CD4-positive, CD25-positive, alpha-beta regulatory T cell (primary cell): ENCODE measurements around the gene TMEM185B. TPM values are rescaled to one million over a fixed set of nuclear protein-coding genes. Genes with fewer than 3 reads are reported as not detected.
"Not testable (repeated sequence)": the region's sequence is repeated elsewhere in the genome, so short reads cannot be mapped to it uniquely, and the experiment has no call there.

Source experiments
- ATAC-seq, 2 donors: fragments of 150-1000 bp; cut with Tn5 transposase; one replicate each; pipeline ENCODE4 v1.10.0; 2021; ENCODE audit warnings: low read depth in 2 of 2, moderate number of reproducible peaks in 2 of 2, moderate library complexity in 1 of 2
- DNase-seq, 3 donors: peaks; one replicate each; pipeline versions ENCODE4 v3.0.0 to v3.0.0-alpha.2; 2012 to 2022; ENCODE audit warnings: mixed read lengths in 1 of 3
- H3K27ac ChIP-seq: one replicate; pipeline ENCODE4 v1.7.0; 2013; ENCODE audit warnings: mild to moderate bottlenecking, low read length; ENCODE audit not compliant: insufficient read depth, poor library complexity, severe bottlenecking
- H3K27me3 ChIP-seq: one replicate; pipeline ENCODE4 v1.7.0; 2013; ENCODE audit warnings: low read length; ENCODE audit not compliant: control insufficient read depth, insufficient read depth
- H3K36me3 ChIP-seq: one replicate; pipeline ENCODE4 v1.7.0; 2013; ENCODE audit warnings: mild to moderate bottlenecking, low read length, moderate library complexity; ENCODE audit not compliant: control insufficient read depth, insufficient read depth
- H3K4me1 ChIP-seq: 2 replicates; pipeline ENCODE4 v1.7.0; 2013; ENCODE audit warnings: mild to moderate bottlenecking, low read length; ENCODE audit not compliant: insufficient read depth, control insufficient read depth, poor library complexity, severe bottlenecking
- H3K4me3 ChIP-seq: one replicate; pipeline ENCODE4 v1.7.0; 2013; ENCODE audit warnings: low read depth, mild to moderate bottlenecking, low read length, moderate library complexity
- H3K9me3 ChIP-seq, 2 experiments: 1 replicate in 1 of 2; 2 replicates in 1 of 2; pipeline ENCODE4 v1.7.0; 2013; ENCODE audit warnings: low read length in 2 of 2, mild to moderate bottlenecking in 1 of 2, moderate library complexity in 1 of 2; ENCODE audit not compliant: control insufficient read depth in 2 of 2
- H3K27ac Mint-ChIP-seq, 3 donors: one replicate each; pipeline ENCODE4 v1.8.0; 2020 to 2022; ENCODE audit warnings: mild to moderate bottlenecking in 3 of 3, mixed read lengths in 3 of 3, moderate library complexity in 2 of 3
- H3K27me3 Mint-ChIP-seq: one replicate; pipeline ENCODE4 v1.8.0; 2022; ENCODE audit warnings: mild to moderate bottlenecking, mixed read lengths
- H3K36me3 Mint-ChIP-seq: one replicate; pipeline ENCODE4 v1.8.0; 2020; ENCODE audit warnings: mixed read lengths
- H3K4me1 Mint-ChIP-seq, 4 donors: one replicate each; pipeline ENCODE4 v1.8.0; 2020 to 2022; ENCODE audit warnings: mixed read lengths in 4 of 4, mild to moderate bottlenecking in 1 of 4
- H3K4me3 Mint-ChIP-seq, 4 donors: one replicate each; pipeline ENCODE4 v1.8.0; 2020 to 2022; ENCODE audit warnings: mild to moderate bottlenecking in 4 of 4, mixed read lengths in 4 of 4, moderate library complexity in 3 of 4
- H3K9me3 Mint-ChIP-seq, 7 donors: one replicate each; pipeline ENCODE4 v1.8.0; 2020 to 2022; ENCODE audit warnings: mixed read lengths in 7 of 7, mild to moderate bottlenecking in 3 of 7, moderate library complexity in 2 of 7
- polyA plus RNA-seq, 4 donors: library from polyadenylated mRNA; unstranded; fragments of 300-500 nt; fragmentation: Illumina TruSeq; gene quantifications; one replicate each; pipeline ENCODE4 v1.2.3, GENCODE V29; 2021
- total RNA-seq: library from RNA; stranded (reverse); gene quantifications from one replicate; pipeline ENCODE4 v1.2.3, GENCODE V29; 2022

The TMEM185B gene
- total and polyA plus RNA-seq, 5 donors from 2014 or later: 15.6 to 23.3 (median 17.7) TPM

DNA sequence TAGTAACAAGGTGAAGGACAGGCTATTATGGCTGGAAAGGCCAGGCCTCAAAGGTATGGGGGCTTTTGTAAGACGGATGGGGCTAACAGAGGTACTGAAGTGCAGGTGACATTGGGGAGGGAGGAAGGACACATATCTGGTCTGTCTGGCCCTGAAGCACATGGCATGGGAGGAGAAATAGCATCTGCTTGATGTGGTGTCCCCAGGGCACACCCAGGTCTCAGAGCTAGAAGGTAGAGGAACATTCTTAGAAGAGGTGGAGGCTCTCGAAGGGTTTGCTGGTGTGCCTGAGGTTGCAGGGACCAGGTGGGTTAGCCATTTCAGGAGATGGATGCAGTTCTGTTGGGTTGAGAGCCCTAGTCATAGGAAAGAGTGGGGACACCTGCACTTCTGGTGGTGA lies 39.0 kb upstream of the TMEM185B start:
- Histone ChIP-seq H3K4me3 (no peak overlapping the region), H3K36me3 (no peaks in the 10 kb centered on the region), H3K27ac (no peak overlapping the region), H3K4me1 (peaks cover 11% of the 10 kb centered on the region), H3K9me3 (peaks cover 0 to 8% of the 10 kb centered on the region in 2 experiments), H3K27me3 (no peaks in the 10 kb centered on the region)
- peaks cover 8% of the 10 kb centered on the region for H3K36me3 Mint-ChIP-seq
- H3K27ac Mint-ChIP-seq: no peak overlapping the region
- ATAC-seq (no peak), DNase-seq (peak in 1 of 3 donors; percentile 85)
- peaks cover 21 to 31% (median 24%) of the 10 kb centered on the region in 4 donors for H3K4me1 Mint-ChIP-seq
- no peak overlapping the region for H3K4me3 Mint-ChIP-seq
- H3K27me3 Mint-ChIP-seq: no peaks in the 10 kb centered on the region
- peaks cover 0 to 9% (median 0%) of the 10 kb centered on the region in 7 donors for H3K9me3 Mint-ChIP-seq

DNA sequence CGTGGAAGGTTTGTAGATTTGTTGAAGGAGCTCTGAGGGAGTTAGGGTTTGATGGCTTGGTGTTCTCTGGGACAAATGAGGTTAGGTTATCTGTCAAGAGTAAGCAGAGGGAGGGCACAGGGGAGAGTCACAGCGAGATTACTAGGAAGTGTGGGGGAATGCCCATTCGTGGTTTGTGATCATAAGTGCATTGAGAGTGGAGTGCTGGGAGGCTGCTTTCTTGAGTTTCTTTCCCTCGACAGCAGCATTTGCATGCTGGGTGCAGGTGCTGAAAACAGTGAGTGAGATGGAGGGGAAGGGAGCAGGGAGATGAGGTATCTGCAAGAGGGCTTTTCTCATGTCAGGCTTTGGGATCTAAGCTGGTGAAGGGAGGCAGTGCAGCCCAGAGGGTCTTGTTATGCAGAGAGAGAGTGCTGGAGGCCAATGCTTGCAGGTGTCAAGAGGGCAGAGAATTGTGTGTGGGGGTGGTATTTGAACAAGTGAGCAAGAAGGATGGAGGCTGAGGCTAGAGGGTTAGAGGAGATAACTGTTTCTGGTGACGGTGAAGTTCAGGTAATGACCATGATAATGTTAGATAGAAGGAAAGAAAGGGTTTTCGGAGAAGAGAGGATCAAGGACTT lies 38.3 kb upstream of the TMEM185B start:
- H3K27me3 Mint-ChIP-seq: no peaks in the 10 kb centered on the region
- peaks cover 20 to 30% (median 27%) of the 10 kb centered on the region in 4 donors for H3K4me1 Mint-ChIP-seq
- peaks cover 0 to 8% of the 10 kb centered on the region in 2 experiments for H3K9me3 ChIP-seq
- peaks cover 8% of the 10 kb centered on the region for H3K36me3 Mint-ChIP-seq
- H3K27ac Mint-ChIP-seq: no peak overlapping the region
- peaks cover 11% of the 10 kb centered on the region for H3K4me1 ChIP-seq
- DNase-seq: peak in 1 of 3 donors; percentile 72
- no peak overlapping the region for H3K4me3 ChIP-seq
- no peak overlapping the region for H3K27ac ChIP-seq
- H3K9me3 Mint-ChIP-seq: peaks cover 0 to 9% (median 0%) of the 10 kb centered on the region in 7 donors
- H3K36me3 ChIP-seq: no peaks in the 10 kb centered on the region
- H3K27me3 ChIP-seq: no peaks in the 10 kb centered on the region
- H3K4me3 Mint-ChIP-seq: no peak overlapping the region
- peak in 1 of 2 donors; percentile 59 for ATAC-seq

DNA sequence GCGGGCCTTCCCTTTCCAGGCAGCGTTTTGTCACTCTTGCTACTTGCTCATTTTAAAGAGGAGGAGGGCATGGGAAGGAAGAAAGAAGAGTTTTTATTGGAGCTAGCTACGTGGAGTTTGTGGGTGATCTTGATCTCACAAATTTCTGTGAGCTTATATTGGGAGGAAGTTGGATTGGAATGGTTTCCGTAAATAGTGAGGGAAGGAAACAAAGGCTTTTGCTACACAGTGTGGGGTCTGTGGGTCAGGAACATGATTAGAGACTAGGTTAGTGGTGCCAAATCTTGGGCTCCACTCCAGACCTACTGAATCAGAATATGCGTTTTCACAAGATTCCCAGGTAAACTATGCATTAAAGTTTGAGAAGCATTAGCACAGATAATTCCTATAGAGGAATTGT lies 37.5 kb upstream of the TMEM185B start:
- Histone ChIP-seq H3K9me3 (peaks cover 0 to 8% of the 10 kb centered on the region in 2 experiments), H3K27ac (no peak overlapping the region), H3K4me1 (peaks cover 11% of the 10 kb centered on the region), H3K36me3 (no peaks in the 10 kb centered on the region), H3K27me3 (no peaks in the 10 kb centered on the region), H3K4me3 (no peak overlapping the region)
- no peaks in the 10 kb centered on the region for H3K27me3 Mint-ChIP-seq
- DNase-seq: no peak
- ATAC-seq: no peak
- H3K9me3 Mint-ChIP-seq: peaks cover 0 to 9% (median 0%) of the 10 kb centered on the region in 7 donors
- no peak overlapping the region for H3K27ac Mint-ChIP-seq
- H3K4me3 Mint-ChIP-seq: peak overlapping the region in 2 of 4 donors; percentile 9 to 22
- peaks cover 25 to 38% (median 34%) of the 10 kb centered on the region in 4 donors for H3K4me1 Mint-ChIP-seq
- H3K36me3 Mint-ChIP-seq: peaks cover 8% of the 10 kb centered on the region

DNA sequence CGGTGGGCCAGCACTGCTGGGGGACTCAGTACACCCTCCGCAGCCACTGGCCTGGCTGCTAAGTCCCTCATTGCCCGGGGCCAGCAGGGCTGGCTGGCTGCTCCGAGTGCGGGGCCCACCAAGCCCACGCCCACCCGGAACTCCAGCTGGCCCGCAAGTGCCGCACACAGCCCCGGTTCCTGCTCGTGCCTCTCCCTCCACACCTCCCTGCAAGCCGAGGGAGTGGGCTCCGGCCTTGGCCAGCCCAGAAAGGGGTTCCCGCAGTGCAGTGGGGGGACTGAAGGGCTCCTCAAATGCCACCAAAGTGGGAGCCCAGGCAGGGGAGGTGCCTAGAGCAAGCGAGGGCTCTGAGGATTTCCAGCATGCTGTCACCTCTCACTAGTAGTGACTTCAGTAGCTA lies 36.7 kb upstream of the TMEM185B start:
- peaks cover 26 to 37% (median 36%) of the 10 kb centered on the region in 4 donors for H3K4me1 Mint-ChIP-seq
- not testable (repeated sequence) for H3K4me3 Mint-ChIP-seq, H3K9me3 Mint-ChIP-seq, H3K27ac Mint-ChIP-seq, ATAC-seq, DNase-seq, H3K27ac ChIP-seq, H3K36me3 Mint-ChIP-seq, H3K9me3 ChIP-seq, H3K27me3 ChIP-seq, H3K27me3 Mint-ChIP-seq, H3K36me3 ChIP-seq, H3K4me3 ChIP-seq
- H3K4me1 ChIP-seq: peaks cover 11% of the 10 kb centered on the region

DNA sequence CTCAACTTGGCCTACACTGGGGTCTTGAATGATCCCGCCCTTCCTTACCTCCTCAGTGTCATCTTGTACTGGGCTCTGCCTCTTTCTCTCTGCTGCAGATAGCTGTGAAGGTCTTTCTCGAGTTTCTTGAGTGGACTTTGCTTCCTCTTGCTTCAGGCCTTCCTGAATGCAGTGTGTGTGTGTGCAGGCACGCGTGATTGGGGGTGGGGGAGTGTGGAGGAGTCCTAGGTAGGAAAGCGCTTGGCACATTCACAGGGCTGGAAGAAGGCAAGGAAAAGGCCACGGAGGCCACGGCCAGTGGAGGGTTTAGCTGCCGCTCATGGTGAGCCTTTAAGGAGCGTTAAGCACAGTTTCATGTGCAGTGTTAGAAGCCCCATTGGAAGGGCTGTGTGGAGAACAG lies 35.0 kb upstream of the TMEM185B start:
- Histone ChIP-seq H3K4me1 (peaks cover 27% of the 10 kb centered on the region), H3K27me3 (no peaks in the 10 kb centered on the region), H3K9me3 (peaks cover 0 to 8% of the 10 kb centered on the region in 2 experiments), H3K27ac (no peak overlapping the region), H3K36me3 (no peaks in the 10 kb centered on the region), H3K4me3 (no peak overlapping the region)
- H3K4me3 Mint-ChIP-seq: peak overlapping the region in 1 of 4 donors; percentile 55
- H3K36me3 Mint-ChIP-seq: peaks cover 8% of the 10 kb centered on the region
- peaks cover 4% of the 10 kb centered on the region for H3K27me3 Mint-ChIP-seq
- H3K27ac Mint-ChIP-seq: peak overlapping the region in 1 of 3 donors; percentile 14
- peaks cover 0 to 9% (median 0%) of the 10 kb centered on the region in 7 donors for H3K9me3 Mint-ChIP-seq
- ATAC-seq (no peak), DNase-seq (no peak)
- H3K4me1 Mint-ChIP-seq: peaks cover 27 to 49% (median 45%) of the 10 kb centered on the region in 4 donors

DNA sequence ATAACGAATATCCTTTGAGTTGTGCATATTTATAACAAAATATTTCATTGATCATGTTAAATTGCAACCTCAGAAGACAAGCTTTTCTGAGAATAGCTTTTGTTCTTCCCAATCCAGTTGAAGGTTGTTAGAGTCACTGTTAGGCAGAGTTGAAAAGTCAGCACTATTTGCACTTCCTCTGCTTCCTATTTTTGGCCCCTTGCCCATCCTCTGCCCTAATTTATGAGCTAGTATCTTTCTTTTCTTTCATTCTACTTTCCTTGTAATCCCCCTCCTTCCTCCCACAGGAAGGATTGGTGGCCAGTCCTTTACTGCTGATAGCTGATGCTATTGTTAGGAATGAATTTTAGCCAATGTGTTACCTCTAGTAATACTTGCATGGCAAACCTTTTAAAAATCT lies 34.3 kb upstream of the TMEM185B start:
- peaks cover 0 to 9% (median 0%) of the 10 kb centered on the region in 7 donors for H3K9me3 Mint-ChIP-seq
- no peaks in the 10 kb centered on the region for H3K36me3 ChIP-seq
- H3K27me3 ChIP-seq: no peaks in the 10 kb centered on the region
- no peak overlapping the region for H3K27ac ChIP-seq
- ATAC-seq (no peak), DNase-seq (no peak)
- peak overlapping the region in 2 of 4 donors; percentile 27 for H3K4me3 Mint-ChIP-seq
- no peak overlapping the region for H3K27ac Mint-ChIP-seq
- H3K36me3 Mint-ChIP-seq: peaks cover 8% of the 10 kb centered on the region
- H3K4me1 Mint-ChIP-seq: peaks cover 27 to 50% (median 45%) of the 10 kb centered on the region in 4 donors
- H3K9me3 ChIP-seq: peaks cover 0 to 8% of the 10 kb centered on the region in 2 experiments
- H3K4me3 ChIP-seq: no peak overlapping the region
- H3K27me3 Mint-ChIP-seq: peaks cover 4% of the 10 kb centered on the region
- H3K4me1 ChIP-seq: peaks cover 27% of the 10 kb centered on the region

DNA sequence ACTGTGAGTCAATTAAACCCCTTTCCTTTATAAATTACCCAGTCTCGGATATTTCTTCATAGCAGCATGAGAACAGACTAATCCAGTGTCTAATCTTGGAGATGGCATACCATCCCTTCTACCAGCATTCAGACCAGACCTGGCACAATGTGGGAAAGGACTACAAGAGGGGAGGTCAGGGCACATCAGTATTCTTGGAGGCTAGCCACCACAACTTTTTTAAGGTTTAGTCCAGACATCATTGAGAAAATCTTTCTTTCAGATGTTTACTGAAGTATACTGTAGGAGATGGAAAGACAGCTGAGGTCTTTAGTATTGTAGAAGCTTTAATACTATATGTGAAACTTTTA lies 33.4 kb upstream of the TMEM185B start:
- Mint-ChIP-seq H3K36me3 (peaks cover 8% of the 10 kb centered on the region), H3K4me3 (peak overlapping the region in 1 of 4 donors; percentile 99), H3K4me1 (peaks cover 27 to 59% (median 51%) of the 10 kb centered on the region in 4 donors), H3K27me3 (peaks cover 4% of the 10 kb centered on the region), H3K9me3 (peaks cover 0 to 9% (median 0%) of the 10 kb centered on the region in 7 donors), H3K27ac (peak overlapping the region in 1 of 3 donors; percentile 32)
- Histone ChIP-seq H3K27me3 (no peaks in the 10 kb centered on the region), H3K4me3 (no peak overlapping the region), H3K27ac (no peak overlapping the region), H3K36me3 (no peaks in the 10 kb centered on the region), H3K9me3 (peaks cover 0 to 8% of the 10 kb centered on the region in 2 experiments), H3K4me1 (peaks cover 26% of the 10 kb centered on the region)
- ATAC-seq: no peak
- DNase-seq: no peak
